ENCODE measurements around the gene TTC9C.

GRCh38 chr11:62705413-62705812 is 22.9 kb upstream of the TTC9C start:
- no peak; the same call in 1 of the 2 replicates for TF ChIP-seq CTCF (conservative IDR thresholded peaks at IDR 0.05)
- no peak for TF ChIP-seq EZH2 (IDR thresholded peaks at IDR 0.05; ENCODE audit: low read depth)

All from PC-9 (cell line).